ENCODE results near the gene ATP6V0B.

ATP6V0B gene

DNA sequence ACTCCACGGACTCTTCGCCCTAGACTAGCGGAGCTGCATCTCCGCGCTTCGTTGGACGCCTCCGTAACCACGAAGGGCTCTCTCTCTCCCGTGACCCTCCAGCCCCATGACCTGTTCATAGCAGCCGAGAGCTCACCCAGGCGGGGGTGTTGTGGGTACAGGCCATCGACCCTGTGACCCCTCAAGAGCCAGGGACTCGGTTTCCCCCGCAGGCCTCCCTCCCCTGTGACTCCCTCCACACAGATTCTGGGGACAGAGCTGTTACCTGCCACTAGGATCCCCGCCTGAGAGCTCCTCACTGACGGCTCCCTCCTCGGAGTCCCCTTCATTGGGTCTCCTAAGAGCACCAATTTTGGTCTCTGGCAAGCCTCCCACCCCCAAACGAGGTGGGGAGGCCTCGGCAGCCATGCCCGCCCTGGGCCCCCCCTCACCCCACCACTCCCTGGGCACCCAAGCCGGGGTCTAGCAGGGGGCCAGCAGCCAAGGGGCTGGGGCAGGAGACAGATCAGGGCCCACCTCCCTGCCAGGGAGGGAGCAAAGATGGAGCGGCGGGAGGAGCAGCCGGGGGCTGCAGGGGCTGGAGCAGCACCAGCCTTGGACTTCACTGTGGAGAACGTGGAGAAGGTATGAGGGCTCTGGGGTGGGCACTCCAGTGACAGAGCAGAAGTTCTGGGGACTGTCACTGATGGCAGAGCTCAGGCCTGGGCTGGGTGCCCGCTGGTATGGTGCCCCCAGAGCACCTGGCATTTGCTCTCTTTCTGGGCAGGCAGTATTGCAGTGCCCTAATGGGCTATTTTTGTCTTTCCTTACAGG is 27.5 kb upstream of the ATP6V0B start:
- peak overlapping the region; percentile 97 for H2AFZ ChIP-seq (ENCODE audit: low read length)

DNA sequence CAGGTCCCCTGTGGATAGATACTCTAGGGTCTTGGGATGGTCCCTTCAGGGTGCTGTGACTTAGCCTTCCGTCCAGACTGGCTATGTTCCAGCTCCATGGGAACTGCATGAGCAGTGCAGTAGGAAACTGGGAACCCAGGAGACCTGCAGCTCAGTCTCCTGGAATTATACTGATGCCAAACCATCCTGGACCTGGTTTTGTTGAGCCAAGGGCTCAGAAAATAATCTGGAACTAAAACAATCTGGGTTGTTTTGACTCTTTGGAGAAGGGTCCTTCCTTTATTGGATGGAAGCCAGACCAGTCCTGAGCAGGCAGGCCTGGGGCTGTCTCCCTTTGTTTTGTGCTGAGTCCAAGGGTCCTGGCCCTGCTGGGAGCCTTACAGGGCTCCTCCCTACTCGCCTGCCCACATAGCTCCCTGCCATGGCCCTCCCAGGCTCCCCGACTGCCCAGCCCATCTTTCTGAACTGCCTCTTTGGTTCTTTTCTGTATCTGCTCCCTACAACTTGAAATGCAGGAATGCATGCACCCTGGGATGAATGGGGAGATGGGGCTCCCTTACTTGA is 26.8 kb upstream of the ATP6V0B start:
- no peak overlapping the region for H2AFZ ChIP-seq (ENCODE audit: low read length)
- no peaks in the 10 kb centered on the region for H3K9me2 ChIP-seq (replicated peaks; ENCODE audit: low read depth, low read length)
- peaks cover 17% of the 10 kb centered on the region for H3K79me2 ChIP-seq (ENCODE audit: insufficient read depth, low read length)
- peak overlapping the region; percentile 96 for H3K9ac ChIP-seq (ENCODE audit: low read depth, low read length, poor library complexity, severe bottlenecking)
- no peak for TF ChIP-seq EZH2phosphoT487 (IDR thresholded peaks at IDR 0.05; ENCODE audit: borderline replicate concordance)
- TF ChIP-seq, protein P1, sequence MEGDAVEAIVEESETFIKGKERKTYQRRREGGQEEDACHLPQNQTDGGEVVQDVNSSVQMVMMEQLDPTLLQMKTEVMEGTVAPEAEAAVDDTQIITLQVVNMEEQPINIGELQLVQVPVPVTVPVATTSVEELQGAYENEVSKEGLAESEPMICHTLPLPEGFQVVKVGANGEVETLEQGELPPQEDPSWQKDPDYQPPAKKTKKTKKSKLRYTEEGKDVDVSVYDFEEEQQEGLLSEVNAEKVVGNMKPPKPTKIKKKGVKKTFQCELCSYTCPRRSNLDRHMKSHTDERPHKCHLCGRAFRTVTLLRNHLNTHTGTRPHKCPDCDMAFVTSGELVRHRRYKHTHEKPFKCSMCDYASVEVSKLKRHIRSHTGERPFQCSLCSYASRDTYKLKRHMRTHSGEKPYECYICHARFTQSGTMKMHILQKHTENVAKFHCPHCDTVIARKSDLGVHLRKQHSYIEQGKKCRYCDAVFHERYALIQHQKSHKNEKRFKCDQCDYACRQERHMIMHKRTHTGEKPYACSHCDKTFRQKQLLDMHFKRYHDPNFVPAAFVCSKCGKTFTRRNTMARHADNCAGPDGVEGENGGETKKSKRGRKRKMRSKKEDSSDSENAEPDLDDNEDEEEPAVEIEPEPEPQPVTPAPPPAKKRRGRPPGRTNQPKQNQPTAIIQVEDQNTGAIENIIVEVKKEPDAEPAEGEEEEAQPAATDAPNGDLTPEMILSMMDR (conservative IDR thresholded peaks at IDR 0.05; ENCODE audit: low read length): no peak
- no peaks in the 10 kb centered on the region for H4K20me1 ChIP-seq (ENCODE audit: insufficient read depth, low read length, poor library complexity, severe bottlenecking)
- H3K36me3 ChIP-seq (ENCODE audit: insufficient read depth, low read length): no peaks in the 10 kb centered on the region
- H3F3A ChIP-seq (ENCODE audit: low read depth): no peaks in the 10 kb centered on the region
- H3K4me3 ChIP-seq (ENCODE audit: low read length, poor library complexity, severe bottlenecking): peak overlapping the region; percentile 97
- H3K4me2 ChIP-seq (ENCODE audit: low read depth, low read length, poor library complexity, severe bottlenecking): peak overlapping the region; percentile 99
- peaks cover 20% of the 10 kb centered on the region for H3K4me1 ChIP-seq (ENCODE audit: insufficient read depth, low read length, poor library complexity, severe bottlenecking)
- H3K27me3 ChIP-seq (ENCODE audit: insufficient read depth, low read length, poor library complexity, severe bottlenecking): no peaks in the 10 kb centered on the region
- no peaks in the 10 kb centered on the region for H3K9me3 ChIP-seq (ENCODE audit: insufficient read depth, low read depth, low read length)

More for the DNA sequence above, 27.5 kb upstream of the ATP6V0B start:
- no peak for TF ChIP-seq EZH2phosphoT487 (IDR thresholded peaks at IDR 0.05; ENCODE audit: borderline replicate concordance)
- TF ChIP-seq, protein P1 (conservative IDR thresholded peaks at IDR 0.05; ENCODE audit: low read length): no peak
- Histone ChIP-seq H3K4me2 (ENCODE audit: low read depth, low read length, poor library complexity, severe bottlenecking) (peak overlapping the region; percentile 99), H3K9me2 (replicated peaks; ENCODE audit: low read depth, low read length) (no peaks in the 10 kb centered on the region), H3K9ac (ENCODE audit: low read depth, low read length, poor library complexity, severe bottlenecking) (peak overlapping the region; percentile 96), H3K27me3 (ENCODE audit: insufficient read depth, low read length, poor library complexity, severe bottlenecking) (no peaks in the 10 kb centered on the region), H3K79me2 (ENCODE audit: insufficient read depth, low read length) (peaks cover 17% of the 10 kb centered on the region), H3F3A (ENCODE audit: low read depth) (no peaks in the 10 kb centered on the region), H3K9me3 (ENCODE audit: insufficient read depth, low read depth, low read length) (no peaks in the 10 kb centered on the region), H3K36me3 (ENCODE audit: insufficient read depth, low read length) (no peaks in the 10 kb centered on the region), H3K4me3 (ENCODE audit: low read length, poor library complexity, severe bottlenecking) (peak overlapping the region; percentile 97), H3K4me1 (ENCODE audit: insufficient read depth, low read length, poor library complexity, severe bottlenecking) (peaks cover 20% of the 10 kb centered on the region), H4K20me1 (ENCODE audit: insufficient read depth, low read length, poor library complexity, severe bottlenecking) (no peaks in the 10 kb centered on the region)

DNA sequence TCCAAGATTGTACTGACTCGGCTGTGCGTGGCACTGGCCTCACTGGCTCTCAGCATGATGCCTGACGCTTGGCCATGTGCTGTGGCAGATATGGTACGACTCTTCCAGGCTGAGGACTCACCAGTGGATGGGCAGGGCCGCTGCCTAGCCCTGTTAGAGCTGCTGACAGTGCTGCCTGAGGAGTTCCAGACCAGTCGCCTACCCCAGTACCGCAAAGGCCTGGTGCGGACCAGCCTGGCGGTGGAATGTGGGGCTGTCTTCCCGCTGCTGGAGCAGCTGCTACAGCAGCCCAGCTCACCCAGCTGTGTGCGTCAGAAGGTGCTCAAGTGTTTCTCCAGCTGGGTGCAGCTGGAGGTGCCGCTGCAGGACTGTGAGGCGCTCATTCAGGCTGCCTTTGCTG is 25.1 kb upstream of the ATP6V0B start:
- H3K9me2 ChIP-seq (replicated peaks; ENCODE audit: low read depth, low read length): no peaks in the 10 kb centered on the region
- H3K79me2 ChIP-seq (ENCODE audit: insufficient read depth, low read length): peaks cover 17% of the 10 kb centered on the region
- H3K4me1 ChIP-seq (ENCODE audit: insufficient read depth, low read length, poor library complexity, severe bottlenecking): peaks cover 20% of the 10 kb centered on the region
- no peaks in the 10 kb centered on the region for H3K9me3 ChIP-seq (ENCODE audit: insufficient read depth, low read depth, low read length)
- H3K4me2 ChIP-seq (ENCODE audit: low read depth, low read length, poor library complexity, severe bottlenecking): no peak overlapping the region
- H2AFZ ChIP-seq (ENCODE audit: low read length): no peak overlapping the region
- no peaks in the 10 kb centered on the region for H3K36me3 ChIP-seq (ENCODE audit: insufficient read depth, low read length)
- TF ChIP-seq, protein P1 (conservative IDR thresholded peaks at IDR 0.05; ENCODE audit: low read length): no peak
- TF ChIP-seq EZH2phosphoT487 (IDR thresholded peaks at IDR 0.05; ENCODE audit: borderline replicate concordance): no peak
- H4K20me1 ChIP-seq (ENCODE audit: insufficient read depth, low read length, poor library complexity, severe bottlenecking): no peaks in the 10 kb centered on the region
- H3F3A ChIP-seq (ENCODE audit: low read depth): no peaks in the 10 kb centered on the region
- H3K9ac ChIP-seq (ENCODE audit: low read depth, low read length, poor library complexity, severe bottlenecking): no peak overlapping the region
- no peak overlapping the region for H3K4me3 ChIP-seq (ENCODE audit: low read length, poor library complexity, severe bottlenecking)
- no peaks in the 10 kb centered on the region for H3K27me3 ChIP-seq (ENCODE audit: insufficient read depth, low read length, poor library complexity, severe bottlenecking)

All from Loucy (cell line).